H1 (cell line): ENCODE measurements around the gene PAOX. TPM values are rescaled to one million over a fixed set of nuclear protein-coding genes. Genes with fewer than 3 reads are reported as not detected.

ENCODE experiments used
- CBX8 ChIP-seq: fragments of 300-800, 300-1000 bp; sonication (generic); IDR thresholded peaks from 2 replicates; pipeline ENCODE4 v1.7.1; 2016; ENCODE audit warnings: low read depth, low read length, borderline replicate concordance
- FOSL1 ChIP-seq: IDR thresholded peaks from 2 replicates; pipeline ENCODE4 v1.6.1; 2011; ENCODE audit warnings: mild to moderate bottlenecking, low read depth, low read length, moderate library complexity; ENCODE audit not compliant: insufficient read depth
- HDAC6 ChIP-seq: IDR thresholded peaks from one replicate; pipeline ENCODE4 v1.7.1; 2012; ENCODE audit warnings: low read depth, mild to moderate bottlenecking, inconsistent platforms, low read length, moderate library complexity
- KDM5A ChIP-seq: fragments of 200-600 bp; IDR thresholded peaks from 2 replicates; pipeline ENCODE4 v1.7.1; 2012; ENCODE audit warnings: mild to moderate bottlenecking, low read length, inconsistent platforms, mixed read lengths
- RXRA ChIP-seq: IDR thresholded peaks from 2 replicates; pipeline ENCODE4 v1.6.1; 2011; ENCODE audit warnings: low read depth, mild to moderate bottlenecking, low read length, moderate library complexity; ENCODE audit not compliant: insufficient read depth
- SIRT6 ChIP-seq: IDR thresholded peaks from one replicate; pipeline ENCODE4 v1.7.1; 2012; ENCODE audit warnings: low read length, inconsistent platforms
- polyA plus RNA-seq, 7 experiments: library from polyadenylated mRNA; depleted of rRNA in 3 of 7; stranded (reverse) in 5 of 7; unstranded in 2 of 7; fragments of >200 nt in 5 of 7; fragments of 200-250 nt in 2 of 7; gene quantifications; 1 replicate in 5 of 7; 2 replicates in 1 of 7; 4 replicates in 1 of 7; pipeline versions ENCODE4 v1.2.1 to v1.2.3, GENCODE V29; 2011 to 2013; ENCODE audit warnings: missing spikeins in 2 of 7, mixed read lengths in 2 of 7
- total RNA-seq: library from RNA; stranded (reverse); fragmentation: NEBNext Ultra II Directional; extraction: Animal tissue kit (Norgen Biotek cat#: 25700); gene quantifications from 2 replicates; pipeline ENCODE4 v1.2.1, GENCODE V29; 2021
- TF ChIP-seq, protein P1 (sequence below): IDR thresholded peaks from 2 replicates; pipeline ENCODE4 v1.6.1; 2011; ENCODE audit warnings: low read length, improper control_type of control experiment

The PAOX gene
- total and polyA plus RNA-seq, 2 of the 8 experiments (the other 6 are each of a cell fraction or from before 2014, with no cell fraction given), result 3.7 to 4.3 TPM

DNA sequence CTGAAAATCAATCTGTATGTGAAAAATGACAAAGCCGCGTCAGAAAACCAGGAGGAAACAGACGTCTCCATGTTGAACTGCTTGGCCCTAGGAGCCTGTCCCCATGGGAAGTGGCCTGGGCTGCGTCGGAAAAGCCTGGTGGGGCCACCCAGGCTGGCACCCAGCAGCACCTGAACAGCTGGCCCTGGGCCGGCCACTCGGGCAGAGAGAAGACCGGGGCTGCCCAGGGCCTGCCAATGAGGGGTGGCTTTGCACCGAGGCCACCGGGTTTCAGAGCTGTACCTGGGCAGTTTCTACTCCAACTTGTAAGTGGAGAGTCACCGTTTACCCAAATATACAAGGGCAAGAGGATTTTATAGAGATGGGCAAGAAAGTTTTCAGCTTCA lies 20.1 kb upstream of the PAOX start (continued):
- TF ChIP-seq HDAC6 (no peak), FOSL1 (no peak), CBX8 (no peak), KDM5A (no peak), SIRT6 (no peak), RXRA (no peak)
- TF ChIP-seq, protein P1, sequence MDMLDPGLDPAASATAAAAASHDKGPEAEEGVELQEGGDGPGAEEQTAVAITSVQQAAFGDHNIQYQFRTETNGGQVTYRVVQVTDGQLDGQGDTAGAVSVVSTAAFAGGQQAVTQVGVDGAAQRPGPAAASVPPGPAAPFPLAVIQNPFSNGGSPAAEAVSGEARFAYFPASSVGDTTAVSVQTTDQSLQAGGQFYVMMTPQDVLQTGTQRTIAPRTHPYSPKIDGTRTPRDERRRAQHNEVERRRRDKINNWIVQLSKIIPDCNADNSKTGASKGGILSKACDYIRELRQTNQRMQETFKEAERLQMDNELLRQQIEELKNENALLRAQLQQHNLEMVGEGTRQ, result no peak
